LNCAP (cell line): Measurements from ENCODE around the gene EIF3L.

ENCODE experiments used
- CTCF ChIP-seq: fragments of 450-650 bp; IDR thresholded peaks from 2 replicates; pipeline ENCODE4 v1.5.1; 2017; ENCODE audit warnings: mild to moderate bottlenecking

EIF3L gene

GRCh38 chr22:37850801-37851200 lies 1.6 kb downstream of the EIF3L start:
- TF ChIP-seq CTCF, result no peak

GRCh38 chr22:37852418-37852817 lies 3.2 kb downstream of the EIF3L start:
- no peak for TF ChIP-seq CTCF

- TF ChIP-seq CTCF, result no peak
Observed at GRCh38 chr22:37854946-37855345, 5.7 kb downstream of the EIF3L start.

- no peak for TF ChIP-seq CTCF
Observed at GRCh38 chr22:37855462-37855861, 6.2 kb downstream of the EIF3L start.

GRCh38 chr22:37860796-37861421 lies 11.7 kb downstream of the EIF3L start:
- no peak for TF ChIP-seq CTCF

GRCh38 chr22:37862570-37863325 lies 13.5 kb downstream of the EIF3L start:
- no peak for TF ChIP-seq CTCF

- TF ChIP-seq CTCF, result no peak
Observed at GRCh38 chr22:37865510-37865909, 16.3 kb downstream of the EIF3L start.
